ENCODE data around the gene PKIB.

The PKIB gene

GRCh38 chr6:122621638-122622037, 11.4 kb downstream of the PKIB start:
- DNase-seq (ENCODE audit: low read depth): no peak
- TF ChIP-seq POLR2A (IDR thresholded peaks at IDR 0.05; ENCODE audit: extremely low read depth, insufficient read length) (no peak), MAX (IDR thresholded peaks at IDR 0.05; ENCODE audit: low read depth, low read length) (no peak), MYC (IDR thresholded peaks at IDR 0.05; ENCODE audit: low read depth, low read length) (no peak), CTCF (IDR thresholded peaks at IDR 0.05; ENCODE audit: low read depth, low read length) (no peak)
- no peak overlapping the region for H3K4me3 ChIP-seq (ENCODE audit: low read depth, low read length)

GRCh38 chr6:122622479-122622878, 12.3 kb downstream of the PKIB start:
- no peak for DNase-seq (ENCODE audit: low read depth)

GRCh38 chr6:122623279-122623678, 13.1 kb downstream of the PKIB start:
- H3K4me3 ChIP-seq (ENCODE audit: low read depth, low read length): no peak overlapping the region
- DNase-seq (ENCODE audit: low read depth): no peak
- TF ChIP-seq MYC (IDR thresholded peaks at IDR 0.05; ENCODE audit: low read depth, low read length) (no peak), POLR2A (IDR thresholded peaks at IDR 0.05; ENCODE audit: extremely low read depth, insufficient read length) (no peak), MAX (IDR thresholded peaks at IDR 0.05; ENCODE audit: low read depth, low read length) (no peak), CTCF (IDR thresholded peaks at IDR 0.05; ENCODE audit: low read depth, low read length) (no peak)

More at GRCh38 chr6:122622479-122622878, 12.3 kb downstream of the PKIB start:
- TF ChIP-seq MYC (IDR thresholded peaks at IDR 0.05; ENCODE audit: low read depth, low read length) (no peak), POLR2A (IDR thresholded peaks at IDR 0.05; ENCODE audit: extremely low read depth, insufficient read length) (no peak), MAX (IDR thresholded peaks at IDR 0.05; ENCODE audit: low read depth, low read length) (no peak), CTCF (IDR thresholded peaks at IDR 0.05; ENCODE audit: low read depth, low read length) (no peak)
- H3K4me3 ChIP-seq (ENCODE audit: low read depth, low read length): no peak overlapping the region

- TF ChIP-seq POLR2A (IDR thresholded peaks at IDR 0.05; ENCODE audit: extremely low read depth, insufficient read length) (no peak), MAX (IDR thresholded peaks at IDR 0.05; ENCODE audit: low read depth, low read length) (no peak), MYC (IDR thresholded peaks at IDR 0.05; ENCODE audit: low read depth, low read length) (no peak), CTCF (IDR thresholded peaks at IDR 0.05; ENCODE audit: low read depth, low read length) (no peak)
- no peak overlapping the region for H3K4me3 ChIP-seq (ENCODE audit: low read depth, low read length)
- no peak for DNase-seq (ENCODE audit: low read depth)
These were observed 14.6 kb downstream of the PKIB start for GRCh38 chr6:122624853-122625252.

GRCh38 chr6:122628714-122629113, 18.5 kb downstream of the PKIB start:
- H3K4me3 ChIP-seq (ENCODE audit: low read depth, low read length): no peak overlapping the region
- DNase-seq (ENCODE audit: low read depth): no peak
- TF ChIP-seq POLR2A (IDR thresholded peaks at IDR 0.05; ENCODE audit: extremely low read depth, insufficient read length) (no peak), MAX (IDR thresholded peaks at IDR 0.05; ENCODE audit: low read depth, low read length) (no peak), CTCF (IDR thresholded peaks at IDR 0.05; ENCODE audit: low read depth, low read length) (no peak), MYC (IDR thresholded peaks at IDR 0.05; ENCODE audit: low read depth, low read length) (no peak)

Measured in NB4 (cell line).